Activated CD8-positive, alpha-beta memory T cell treated with anti-CD3 and anti-CD28 coated beads for 1 hour (primary cell): ENCODE results near the gene ASB6.
"Not testable (repeated sequence)": the region's sequence is repeated elsewhere in the genome, so short reads cannot be mapped to it uniquely, and the experiment has no call there.

Experiments used
- DNase-seq, 2 donors: peaks; one replicate each; pipeline ENCODE4 v3.0.0-alpha.2; 2020; ENCODE audit warnings: low read depth in 1 of 2; ENCODE audit errors: extremely low read depth in 1 of 2

ASB6 gene

DNA sequence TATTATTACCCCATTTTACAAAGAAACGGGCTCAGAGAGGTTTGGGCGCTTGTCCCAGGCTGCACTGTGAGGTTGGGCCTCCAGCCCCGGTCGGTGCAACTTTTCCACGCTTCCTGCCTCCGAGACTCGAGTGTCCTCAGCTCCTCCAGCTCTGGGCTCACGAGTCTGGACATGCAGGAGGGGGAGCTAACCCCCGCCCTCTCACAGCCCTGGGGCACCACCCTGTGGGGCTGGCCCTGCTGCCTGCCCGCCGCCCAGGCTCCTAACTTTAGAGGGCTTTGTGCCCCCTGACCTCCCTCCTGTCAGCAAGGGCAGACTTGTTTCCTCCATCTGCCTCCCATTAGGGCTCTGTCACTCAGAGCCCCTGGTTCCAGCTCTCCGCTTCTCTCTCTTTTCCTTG lies 4.3 kb upstream of the ASB6 start:
- no peak for DNase-seq

- no peak for DNase-seq
Observed at GRCh38 chr9:129644902-129645301, 3.0 kb upstream of the ASB6 start.

GRCh38 chr9:129644365-129644764 lies 2.4 kb upstream of the ASB6 start:
- DNase-seq, result no peak

DNA sequence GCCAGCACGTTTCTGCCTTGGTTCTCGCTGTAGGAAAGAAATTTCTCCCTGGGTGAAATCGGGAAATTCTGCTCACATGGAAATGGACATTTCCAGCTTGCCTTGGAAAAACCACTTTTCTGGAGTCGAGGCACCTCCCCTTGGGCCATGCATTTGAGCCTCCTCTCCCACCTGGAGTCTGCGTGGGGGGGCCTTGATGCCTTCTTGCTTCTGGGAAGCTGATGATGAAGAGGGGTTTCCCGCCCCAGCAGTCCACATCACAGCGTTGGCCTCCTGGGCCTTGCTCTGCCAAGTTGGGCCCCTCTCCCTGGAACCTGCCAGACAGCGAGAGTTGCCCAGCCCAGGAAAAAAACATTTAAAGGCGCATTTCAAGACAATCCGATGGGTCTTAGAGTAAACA lies 1.8 kb upstream of the ASB6 start:
- no peak for DNase-seq

GRCh38 chr9:129640871-129641749 lies 841 bp downstream of the ASB6 start:
- DNase-seq, result no peak

DNA sequence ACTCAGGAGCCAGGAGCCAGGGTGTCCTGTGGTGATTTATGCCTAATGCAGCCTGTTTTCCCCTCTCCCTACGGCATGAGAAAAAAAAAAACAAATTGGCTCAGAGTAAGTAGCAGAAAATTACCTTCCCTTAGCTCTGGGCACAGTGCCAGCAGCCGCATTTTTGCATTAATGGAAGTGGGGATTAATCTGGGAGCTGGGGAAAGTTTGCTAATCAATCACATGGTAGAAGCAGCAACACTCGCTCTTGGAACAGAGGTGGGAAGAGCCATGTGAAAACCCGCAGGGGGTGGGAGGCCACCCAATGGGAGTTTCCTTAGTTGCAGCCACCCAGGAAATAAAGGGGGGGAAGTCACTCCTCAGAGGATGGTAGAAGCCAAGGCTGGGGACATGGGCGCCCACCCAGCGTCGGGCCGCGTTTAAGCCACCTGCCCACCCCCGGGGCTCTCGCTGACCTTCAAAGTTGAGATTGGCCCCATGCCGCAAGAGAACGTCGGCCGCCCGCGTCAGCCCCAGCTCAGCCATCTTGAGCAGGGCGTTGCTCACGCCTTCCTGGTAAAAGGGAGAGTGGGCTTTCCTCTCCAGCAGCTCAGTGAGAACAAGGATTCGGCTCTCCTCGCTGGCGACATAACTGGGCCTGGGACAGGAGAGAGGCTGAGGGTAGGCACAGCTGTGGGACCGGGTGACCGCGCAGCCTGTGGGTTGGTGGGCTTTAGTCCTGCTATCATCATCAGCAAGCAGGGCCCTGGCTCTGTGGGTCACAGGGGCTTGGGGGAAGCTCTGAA lies 1.7 kb downstream of the ASB6 start:
- no peak for DNase-seq

GRCh38 chr9:129639756-129640085 lies 2.2 kb downstream of the ASB6 start:
- DNase-seq, result no peak

GRCh38 chr9:129639034-129639630 lies 2.8 kb downstream of the ASB6 start:
- DNase-seq, result no peak

DNA sequence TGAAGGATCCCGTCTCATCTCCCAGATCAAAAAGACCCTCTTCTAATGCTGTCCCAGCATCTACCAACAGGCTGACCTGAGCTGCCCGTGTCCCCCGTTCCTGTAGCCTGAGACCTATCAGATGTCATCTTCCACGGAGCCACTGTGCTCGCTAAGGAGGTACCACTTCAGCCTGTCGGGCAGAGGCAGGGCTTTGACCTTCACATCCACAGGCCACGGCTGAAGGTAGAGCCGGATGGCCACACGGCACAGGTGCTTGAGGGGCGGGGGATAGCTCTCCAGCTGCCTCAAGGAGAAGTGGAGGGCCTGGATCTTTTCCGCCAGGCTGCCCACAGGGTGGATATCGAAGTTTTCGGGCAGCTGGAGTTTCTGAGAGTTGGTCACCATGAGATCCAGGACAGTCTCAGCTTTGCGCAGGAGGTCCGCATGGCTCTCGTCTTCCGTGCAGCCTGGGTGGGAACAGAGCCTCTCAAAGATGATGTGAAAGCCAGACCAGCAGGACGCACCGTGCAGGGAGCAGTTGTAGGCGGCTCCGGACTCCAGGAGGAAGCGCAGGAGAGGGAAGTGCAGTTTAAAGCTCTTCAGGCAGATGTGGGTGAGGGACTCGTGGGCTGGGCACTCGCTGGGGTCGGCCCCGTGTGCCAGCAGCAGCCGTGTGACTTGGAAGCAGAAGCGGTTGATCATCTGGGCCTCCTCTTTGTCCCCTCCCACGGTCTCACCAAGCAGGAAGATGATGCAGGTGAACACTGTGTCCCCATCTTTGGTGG lies 4.1 kb downstream of the ASB6 start:
- DNase-seq, result no peak

- no peak for DNase-seq
Observed at GRCh38 chr9:129637102-129637501, 4.8 kb downstream of the ASB6 start.

DNA sequence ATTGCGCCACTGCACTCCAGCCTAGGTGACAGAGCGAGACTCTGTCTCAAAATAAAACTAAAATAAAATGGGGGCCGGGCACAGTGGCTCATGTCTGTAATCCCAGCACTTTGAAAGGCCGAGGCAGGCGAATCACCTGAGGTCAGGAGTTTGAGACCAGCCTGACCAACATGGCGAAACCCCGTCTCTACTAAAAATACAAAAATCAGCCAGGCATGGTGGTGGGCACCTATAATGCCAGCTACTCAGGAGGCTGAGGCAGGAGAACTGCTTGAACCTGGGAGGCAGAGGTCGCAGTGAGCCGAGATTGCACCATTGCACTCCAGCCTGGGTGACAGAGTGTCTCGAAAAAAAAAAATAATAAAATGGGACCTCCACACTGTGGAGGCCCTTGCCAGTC lies 5.6 kb downstream of the ASB6 start:
- not testable (repeated sequence) for DNase-seq

DNA sequence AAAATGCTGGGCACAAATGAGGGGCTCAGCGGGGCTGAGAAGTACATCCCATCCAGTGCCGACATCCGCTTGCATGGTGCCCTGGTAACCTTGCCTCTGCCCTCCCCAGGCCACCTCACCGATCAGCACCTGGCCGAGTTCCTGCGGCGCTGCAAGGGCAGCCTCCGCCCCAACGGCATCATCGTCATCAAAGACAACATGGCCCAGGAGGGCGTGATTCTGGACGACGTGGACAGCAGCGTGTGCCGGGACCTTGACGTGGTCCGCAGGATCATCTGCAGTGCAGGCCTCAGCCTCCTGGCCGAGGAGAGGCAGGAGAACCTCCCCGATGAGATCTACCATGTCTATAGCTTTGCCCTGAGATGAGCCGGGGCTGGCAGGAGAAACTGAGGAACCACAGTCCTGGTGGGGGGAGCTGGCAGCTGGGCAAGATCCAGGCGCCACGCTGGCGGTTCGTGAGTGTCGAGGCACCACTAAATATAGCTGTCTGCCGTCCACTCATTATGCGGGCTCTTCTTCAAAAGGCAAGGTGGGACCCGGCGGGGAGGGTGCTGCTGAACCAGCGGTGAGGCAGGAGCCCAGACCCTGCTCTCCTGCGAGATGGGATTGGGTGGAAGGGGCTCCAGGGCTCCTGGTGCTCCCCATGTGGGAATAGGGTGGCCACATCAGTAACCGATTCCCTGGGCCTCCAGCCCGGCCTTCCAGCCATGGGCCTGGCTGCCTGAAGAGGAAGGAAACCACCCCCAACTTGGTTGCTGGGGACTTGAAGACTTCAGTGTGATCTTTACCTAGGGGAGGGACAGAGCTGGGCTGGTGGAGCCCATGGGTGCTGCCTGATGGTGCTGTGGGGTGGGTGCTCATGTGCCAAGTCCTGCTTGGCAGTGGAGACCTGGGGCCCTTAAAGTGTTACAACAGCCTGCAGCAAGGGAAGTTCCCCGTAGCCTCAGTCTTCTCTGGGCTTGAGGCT lies 6.6 kb downstream of the ASB6 start:
- no peak for DNase-seq

- DNase-seq, result no peak
Observed at GRCh38 chr9:129633848-129634247, 8.1 kb downstream of the ASB6 start.

DNA sequence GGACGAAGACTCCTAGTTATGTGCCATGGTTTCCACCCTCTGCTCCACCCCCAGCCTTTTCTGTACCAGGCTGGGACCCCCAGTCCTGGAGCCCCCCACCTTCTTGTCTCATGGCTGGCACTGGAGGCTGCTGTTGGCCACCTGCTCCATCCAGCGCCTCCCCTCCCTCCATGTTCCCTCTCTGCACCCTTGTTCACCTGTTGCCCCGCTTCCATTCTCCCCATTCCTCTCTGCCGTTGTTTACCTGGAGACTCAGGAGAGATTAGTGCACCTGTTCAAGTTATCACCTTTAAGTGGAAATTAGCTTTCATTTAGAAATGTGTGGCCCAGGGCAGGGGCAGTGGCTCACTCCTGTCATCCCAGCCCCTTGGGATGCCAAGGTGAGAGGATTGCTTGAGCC lies 8.7 kb downstream of the ASB6 start:
- DNase-seq, result no peak

- DNase-seq, result no peak
Observed at GRCh38 chr9:129632460-129632859, 9.5 kb downstream of the ASB6 start.

DNA sequence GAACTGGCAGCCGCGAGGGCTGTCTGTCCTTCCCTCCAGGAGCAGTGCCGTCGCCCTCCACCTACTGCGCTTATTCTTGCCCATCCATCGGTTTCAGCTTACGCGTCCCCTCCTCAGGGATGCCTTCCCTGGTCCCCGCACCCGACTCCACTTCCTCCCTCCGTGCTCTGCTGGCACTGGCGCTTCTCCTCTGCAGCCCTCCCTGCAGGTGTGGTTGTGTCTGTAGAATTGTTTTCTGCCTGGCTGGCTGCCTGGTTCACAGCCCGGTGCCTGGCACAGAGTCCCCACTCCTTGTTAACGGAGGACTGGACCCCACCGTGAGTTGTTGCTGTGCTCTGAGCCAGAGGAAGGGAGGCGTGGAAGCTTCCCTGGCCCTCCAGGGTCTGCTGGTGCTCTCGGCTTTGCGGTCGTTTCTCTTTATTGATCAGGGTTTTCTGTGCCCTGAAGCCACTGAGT lies 10.2 kb downstream of the ASB6 start:
- DNase-seq, result no peak

DNA sequence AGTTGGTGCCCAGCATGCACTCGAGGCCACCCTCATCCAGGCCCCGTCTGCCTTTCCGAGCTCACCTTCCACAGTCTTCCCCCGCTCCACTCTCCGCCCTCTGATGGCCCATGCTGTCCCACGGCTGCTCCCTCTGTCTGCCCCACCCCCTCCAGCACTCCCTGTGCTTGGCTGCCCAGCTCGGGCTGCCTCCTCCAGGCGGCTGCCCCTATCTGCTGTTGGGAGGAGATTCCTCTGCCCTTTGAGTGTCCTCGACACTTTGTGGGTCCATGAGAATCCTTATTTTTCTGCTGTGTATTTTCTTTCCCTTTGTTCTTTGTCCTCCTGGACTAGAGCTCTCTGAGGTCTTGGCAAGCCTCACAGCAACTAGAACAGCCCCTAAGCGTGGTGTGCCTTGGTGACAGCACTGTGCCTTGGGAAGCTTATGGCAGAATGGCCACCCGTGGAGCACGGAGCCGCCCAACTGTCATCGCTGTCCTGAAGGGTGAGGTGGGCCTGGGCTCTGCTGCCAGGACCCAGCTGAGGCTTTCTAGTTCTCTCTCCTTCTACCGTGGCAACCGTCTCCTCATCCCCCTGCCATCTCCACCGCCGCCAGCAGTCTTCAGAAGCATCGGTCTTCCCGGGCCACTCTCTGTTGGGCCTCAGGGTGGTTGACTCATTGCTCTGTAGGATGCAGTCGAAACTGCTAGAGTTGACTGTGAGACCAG lies 10.8 kb downstream of the ASB6 start:
- DNase-seq, result no peak

- no peak for DNase-seq
Observed at GRCh38 chr9:129629251-129629820, 12.6 kb downstream of the ASB6 start.

DNA sequence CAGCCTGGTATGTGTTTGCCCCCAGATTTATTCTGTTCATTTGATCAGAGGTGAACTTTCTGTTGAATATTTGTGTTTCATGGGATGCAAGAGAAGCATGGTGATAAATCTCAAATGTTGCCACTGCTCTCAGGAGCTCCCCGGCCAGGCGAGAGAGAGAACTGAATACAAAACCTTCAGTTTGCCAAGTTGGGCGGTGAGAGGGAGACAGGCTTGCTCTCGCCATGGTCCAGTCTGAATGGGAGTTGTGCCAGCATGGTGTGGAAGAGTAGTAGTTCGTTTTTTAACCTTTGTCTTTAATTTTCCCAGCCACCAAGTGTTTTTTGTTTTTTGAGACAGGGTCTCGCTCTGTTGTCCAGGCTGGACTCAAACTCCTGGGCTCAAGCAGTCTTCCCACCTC lies 13.2 kb downstream of the ASB6 start:
- no peak for DNase-seq
